Loucy (cell line): Measurements from ENCODE around the gene COL20A1.

ENCODE experiments used
- H2AFZ ChIP-seq: fragments of 200-600 bp; sonication (generic); 2 replicates; pipeline ENCODE4 v1.6.0; 2016; ENCODE audit warnings: antibody characterized with exemption, mild to moderate bottlenecking, low read length, moderate library complexity
- H3F3A ChIP-seq: fragments of 200-600 bp; 2 replicates; pipeline ENCODE4 v1.6.0; 2016; ENCODE audit warnings: antibody characterized with exemption, low read depth, mild to moderate bottlenecking
- H3K27me3 ChIP-seq: fragments of 200-600 bp; sonication (generic); 2 replicates; pipeline ENCODE4 v1.6.1; 2014; ENCODE audit warnings: low read length, mild to moderate bottlenecking; ENCODE audit not compliant: insufficient read depth, poor library complexity, severe bottlenecking
- H3K36me3 ChIP-seq: fragments of 200-600 bp; sonication (generic); 2 replicates; pipeline ENCODE4 v1.6.1; 2016; ENCODE audit warnings: low read length; ENCODE audit not compliant: insufficient read depth
- H3K4me1 ChIP-seq: fragments of 200-600 bp; sonication (generic); 2 replicates; pipeline ENCODE4 v1.5.1; 2014; ENCODE audit warnings: low read length, mild to moderate bottlenecking; ENCODE audit not compliant: insufficient read depth, poor library complexity, severe bottlenecking
- H3K4me2 ChIP-seq: fragments of 200-600 bp; sonication (generic); 2 replicates; pipeline ENCODE4 v1.6.0; 2014; ENCODE audit warnings: antibody characterized with exemption, low read length, low read depth, mild to moderate bottlenecking; ENCODE audit not compliant: poor library complexity, severe bottlenecking
- H3K4me3 ChIP-seq: fragments of 200-600 bp; sonication (generic); 2 replicates; pipeline ENCODE4 v1.5.1; 2014; ENCODE audit warnings: low read length, mild to moderate bottlenecking, mixed read lengths; ENCODE audit not compliant: poor library complexity, severe bottlenecking
- H3K79me2 ChIP-seq: fragments of 200-600 bp; sonication (generic); 2 replicates; pipeline ENCODE4 v1.6.1; 2014; ENCODE audit warnings: low read length; ENCODE audit not compliant: insufficient read depth
- H3K9ac ChIP-seq: fragments of 200-600 bp; sonication (generic); 2 replicates; pipeline ENCODE4 v1.6.0; 2014; ENCODE audit warnings: mild to moderate bottlenecking, low read depth, low read length, moderate library complexity; ENCODE audit not compliant: poor library complexity, severe bottlenecking
- H3K9me2 ChIP-seq: fragments of 200-600 bp; sonication (generic); replicated peaks from 2 replicates; pipeline ENCODE4 v1.6.1; 2016; ENCODE audit warnings: low read depth, low read length, mixed read lengths
- H3K9me3 ChIP-seq: fragments of 200-600 bp; sonication (generic); 2 replicates; pipeline ENCODE4 v1.6.1; 2014; ENCODE audit warnings: mild to moderate bottlenecking, antibody characterized with exemption, low read length, low read depth; ENCODE audit not compliant: insufficient read depth
- H4K20me1 ChIP-seq: fragments of 200-600 bp; sonication (generic); 2 replicates; pipeline ENCODE4 v1.6.0; 2014; ENCODE audit warnings: antibody characterized with exemption, low read length, mild to moderate bottlenecking; ENCODE audit not compliant: insufficient read depth, poor library complexity, severe bottlenecking
- CTCF ChIP-seq: fragments of 200-600 bp; sonication (generic); conservative IDR thresholded peaks from 2 replicates; pipeline ENCODE4 v1.5.1; 2014; ENCODE audit warnings: mild to moderate bottlenecking, antibody characterized with exemption, low read length
- EZH2phosphoT487 ChIP-seq: fragments of 200-600 bp; IDR thresholded peaks from 2 replicates; pipeline ENCODE4 v1.6.1; 2018; ENCODE audit warnings: antibody characterized with exemption, mild to moderate bottlenecking, moderate library complexity, borderline replicate concordance

Gene COL20A1

GRCh38 chr20:63347950-63348827 is 55.2 kb downstream of the COL20A1 start:
- TF ChIP-seq EZH2phosphoT487 (no peak), CTCF (no peak)
- Histone ChIP-seq H3K4me2 (no peak overlapping the region), H3K9me3 (no peaks in the 10 kb centered on the region; the same call in 1 of the 2 replicates), H3K9ac (no peak overlapping the region), H4K20me1 (no peaks in the 10 kb centered on the region), H2AFZ (no peak overlapping the region), H3K27me3 (no peaks in the 10 kb centered on the region), H3K9me2 (no peaks in the 10 kb centered on the region), H3K4me1 (no peaks in the 10 kb centered on the region), H3K36me3 (no peaks in the 10 kb centered on the region), H3K79me2 (no peaks in the 10 kb centered on the region), H3K4me3 (no peak overlapping the region), H3F3A (no peaks in the 10 kb centered on the region)

- H3K9ac ChIP-seq, result no peak overlapping the region
- H3K27me3 ChIP-seq, result no peaks in the 10 kb centered on the region
- no peak overlapping the region for H3K4me2 ChIP-seq
- no peaks in the 10 kb centered on the region for H4K20me1 ChIP-seq
- no peak overlapping the region for H2AFZ ChIP-seq
- no peaks in the 10 kb centered on the region for H3F3A ChIP-seq
- H3K9me2 ChIP-seq, result no peaks in the 10 kb centered on the region
- TF ChIP-seq EZH2phosphoT487 (no peak), CTCF (no peak)
- no peaks in the 10 kb centered on the region for H3K36me3 ChIP-seq
- H3K4me1 ChIP-seq, result no peaks in the 10 kb centered on the region
- H3K4me3 ChIP-seq, result no peak overlapping the region
- H3K79me2 ChIP-seq, result no peaks in the 10 kb centered on the region
- no peaks in the 10 kb centered on the region; the same call in 1 of the 2 replicates for H3K9me3 ChIP-seq
Measured at GRCh38 chr20:63348828-63349515, 56.0 kb downstream of the COL20A1 start.

GRCh38 chr20:63349516-63349895 is 56.5 kb downstream of the COL20A1 start:
- Histone ChIP-seq H3K4me2 (no peak overlapping the region), H3K4me1 (no peaks in the 10 kb centered on the region), H3F3A (no peaks in the 10 kb centered on the region), H3K79me2 (no peaks in the 10 kb centered on the region), H2AFZ (no peak overlapping the region), H3K9me3 (no peaks in the 10 kb centered on the region; the same call in 1 of the 2 replicates), H3K4me3 (no peak overlapping the region), H3K9ac (no peak overlapping the region), H3K27me3 (no peaks in the 10 kb centered on the region), H3K9me2 (no peaks in the 10 kb centered on the region), H4K20me1 (no peaks in the 10 kb centered on the region), H3K36me3 (no peaks in the 10 kb centered on the region)
- TF ChIP-seq EZH2phosphoT487 (no peak), CTCF (no peak)
